ENCODE data around the gene MYL6B.
"Not testable (repeated sequence)": the region's sequence is repeated elsewhere in the genome, so short reads cannot be mapped to it uniquely, and the experiment has no call there.

The MYL6B gene

DNA sequence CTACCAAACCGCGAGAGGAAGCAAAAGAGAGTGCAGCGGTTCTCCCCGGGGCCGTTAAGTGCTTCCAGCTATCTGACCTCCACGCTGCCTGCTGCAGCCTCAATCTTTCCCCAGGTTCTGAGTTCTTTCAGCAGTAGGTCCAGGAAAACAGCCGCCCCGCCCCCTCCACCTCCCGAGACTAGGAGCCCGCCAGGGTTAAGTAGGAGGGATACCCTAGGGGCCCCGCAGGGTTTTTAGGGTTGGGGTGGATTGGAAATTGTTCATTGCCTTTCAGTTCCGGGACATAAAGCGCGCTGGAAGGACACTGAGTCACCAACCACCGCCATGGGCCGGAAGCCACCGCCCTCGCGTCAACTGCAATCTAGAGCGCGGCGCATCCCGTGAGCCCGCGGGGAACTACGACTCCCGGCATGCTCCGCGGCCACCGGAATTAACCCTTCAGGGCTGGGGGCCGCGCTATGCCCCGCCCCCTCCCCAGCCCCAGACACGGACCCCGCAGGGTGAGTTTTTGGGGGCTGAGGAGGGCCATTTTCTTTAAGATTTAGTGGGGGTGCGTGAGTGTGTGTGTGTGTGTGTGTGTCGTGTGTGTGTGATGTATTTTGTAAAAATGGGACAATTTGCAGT lies at the start of gene MYL6B:
Gene MYL6B, plus strand, starts transcription at position 456 of the 624 bp plus-strand sequence. CDS start 1,332 bp downstream, outside the sequence.
- peak; percentile 80 for DNase-seq (ENCODE audit: insufficient read length, low spot score)
- FAIRE-seq, result peak; percentile 88

- no peak for DNase-seq (ENCODE audit: insufficient read length, low spot score)
- no peak for FAIRE-seq
These were observed 49.7 kb upstream of the MYL6B start for GRCh38 chr12:56102683-56103065.

- DNase-seq (ENCODE audit: insufficient read length, low spot score) (no peak), FAIRE-seq (no peak)
These were observed 49.2 kb upstream of the MYL6B start for GRCh38 chr12:56103066-56103711.

DNA sequence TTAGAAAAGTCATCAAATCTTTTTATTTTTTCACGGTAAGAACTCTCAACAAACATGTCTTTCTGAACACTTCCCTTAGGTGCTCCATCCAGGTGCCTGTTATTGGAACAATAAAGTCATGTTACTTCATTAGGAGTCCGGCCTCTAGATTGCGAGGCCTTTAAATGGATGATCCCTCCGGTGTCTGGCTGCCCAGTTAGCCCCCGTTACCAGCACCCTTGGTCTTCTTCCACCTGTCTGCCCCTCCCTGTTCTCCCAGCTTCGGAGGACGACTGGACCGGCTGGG lies 48.6 kb upstream of the MYL6B start:
- DNase-seq (ENCODE audit: insufficient read length, low spot score) (no peak), FAIRE-seq (no peak)

GRCh38 chr12:56104109-56104814 lies 48.1 kb upstream of the MYL6B start, which contains the start of gene PA2G4:
TSS of gene PA2G4 (plus strand) at chr12:56104559. CDS start at chr12:56104738, 179 bp downstream.
- FAIRE-seq (peak; percentile 93), DNase-seq (ENCODE audit: insufficient read length, low spot score) (peak; percentile 93)

DNA sequence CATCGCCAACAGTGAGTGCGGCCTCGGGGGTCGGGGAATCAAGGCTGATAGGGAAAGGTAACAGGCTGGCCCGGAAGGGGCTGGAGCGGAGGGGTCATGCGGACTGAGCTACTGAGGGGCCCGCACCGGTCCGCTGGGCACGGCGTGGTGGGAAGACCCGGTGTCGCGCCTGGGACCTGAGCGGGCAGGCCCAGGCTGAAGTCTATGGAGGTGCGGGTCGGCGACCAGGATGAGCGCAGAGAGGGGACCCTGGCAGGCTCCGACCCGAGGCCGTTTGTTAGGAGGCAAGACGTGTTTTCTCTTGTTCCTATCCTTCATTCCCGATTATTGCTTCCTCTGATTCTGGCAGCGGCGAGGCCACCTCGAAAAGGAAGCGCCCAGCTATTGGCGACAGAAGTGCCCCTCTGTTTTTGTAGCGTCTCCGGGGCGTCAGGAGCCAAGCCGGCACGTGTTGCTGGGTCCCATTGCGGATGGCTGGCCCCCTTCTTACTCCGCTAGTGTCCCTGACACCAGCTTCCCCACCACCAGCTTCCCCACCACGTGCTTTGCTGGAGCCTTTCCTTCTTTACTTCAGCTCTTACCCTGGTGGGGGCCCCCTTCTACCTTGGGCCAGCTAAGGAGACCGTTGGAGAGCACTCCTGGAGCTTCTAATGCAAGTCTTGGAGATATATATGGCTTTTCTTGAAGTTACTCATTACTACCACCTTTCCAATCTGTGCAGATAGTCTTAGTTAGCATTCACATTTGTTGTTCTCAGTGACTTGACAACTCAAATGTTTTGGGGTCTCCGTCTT lies 47.4 kb upstream of the MYL6B start:
- FAIRE-seq (no peak), DNase-seq (ENCODE audit: insufficient read length, low spot score) (no peak)

DNA sequence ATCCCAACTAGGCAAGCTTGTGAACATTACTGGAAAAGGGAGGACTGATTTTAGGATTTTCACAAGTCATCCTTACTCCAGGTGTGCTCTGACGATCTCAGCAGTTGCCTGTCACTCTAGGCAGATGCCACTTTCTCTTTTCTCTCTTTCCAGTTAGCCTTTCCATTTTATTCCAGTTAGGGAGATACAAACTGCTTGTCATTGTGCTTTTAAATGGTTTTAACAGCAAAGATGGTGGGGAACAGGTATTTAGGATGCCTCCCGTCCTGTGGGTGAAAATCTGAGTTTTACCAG lies 46.8 kb upstream of the MYL6B start:
- DNase-seq (ENCODE audit: insufficient read length, low spot score) (no peak), FAIRE-seq (no peak)

DNA sequence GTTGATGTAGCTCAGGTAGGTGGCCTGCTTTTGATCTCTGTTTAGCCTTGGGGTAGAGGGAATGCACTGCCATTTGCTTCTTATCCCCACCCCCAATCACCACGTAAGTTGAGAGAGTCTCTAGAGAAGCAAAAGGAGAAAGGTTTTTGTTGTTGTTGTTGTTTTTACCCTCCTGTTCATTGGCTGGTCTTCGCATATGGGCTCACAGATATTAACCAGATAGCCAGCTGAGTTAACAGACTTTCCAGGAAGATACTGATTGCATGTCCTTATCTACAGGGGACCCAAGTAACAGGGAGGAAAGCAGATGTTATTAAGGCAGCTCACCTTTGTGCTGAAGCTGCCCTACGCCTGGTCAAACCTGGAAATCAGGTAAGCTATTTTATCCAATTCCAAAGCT lies 45.1 kb upstream of the MYL6B start:
- FAIRE-seq (no peak), DNase-seq (ENCODE audit: insufficient read length, low spot score) (no peak)

GRCh38 chr12:56110571-56110970 lies 41.8 kb upstream of the MYL6B start:
- FAIRE-seq (no peak), DNase-seq (ENCODE audit: insufficient read length, low spot score) (no peak)

GRCh38 chr12:56114084-56114483 lies 38.3 kb upstream of the MYL6B start:
- no peak for FAIRE-seq
- no peak for DNase-seq (ENCODE audit: insufficient read length, low spot score)

DNA sequence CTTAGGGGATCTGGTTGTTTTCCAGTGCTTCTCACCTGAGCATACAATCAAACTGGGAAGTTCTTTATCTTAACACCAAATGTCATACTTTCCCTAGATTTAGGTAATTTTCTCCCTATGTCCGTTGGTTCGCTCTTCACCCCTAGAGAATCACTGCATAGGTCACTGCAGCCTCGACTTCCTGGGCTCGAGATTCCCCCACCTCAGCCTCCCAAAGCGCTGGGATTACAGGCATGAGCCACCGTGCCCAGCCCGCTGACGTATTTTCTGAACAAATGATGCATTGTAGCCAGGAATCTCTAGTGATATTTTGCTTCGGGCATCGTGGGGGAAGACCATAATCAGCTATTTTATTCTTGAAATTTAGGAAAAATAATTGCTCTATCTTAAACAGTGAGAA lies 37.1 kb upstream of the MYL6B start:
- no peak for DNase-seq (ENCODE audit: insufficient read length, low spot score)

GRCh38 chr12:56116267-56117081 lies 35.9 kb upstream of the MYL6B start, which contains the start of gene RPL41:
TSS of gene RPL41 (plus strand) at chr12:56116633.
- FAIRE-seq, result peak; percentile 98
- peak; percentile 25 for DNase-seq (ENCODE audit: insufficient read length, low spot score)

More for the DNA sequence above, 37.1 kb upstream of the MYL6B start:
- no peak for FAIRE-seq

DNA sequence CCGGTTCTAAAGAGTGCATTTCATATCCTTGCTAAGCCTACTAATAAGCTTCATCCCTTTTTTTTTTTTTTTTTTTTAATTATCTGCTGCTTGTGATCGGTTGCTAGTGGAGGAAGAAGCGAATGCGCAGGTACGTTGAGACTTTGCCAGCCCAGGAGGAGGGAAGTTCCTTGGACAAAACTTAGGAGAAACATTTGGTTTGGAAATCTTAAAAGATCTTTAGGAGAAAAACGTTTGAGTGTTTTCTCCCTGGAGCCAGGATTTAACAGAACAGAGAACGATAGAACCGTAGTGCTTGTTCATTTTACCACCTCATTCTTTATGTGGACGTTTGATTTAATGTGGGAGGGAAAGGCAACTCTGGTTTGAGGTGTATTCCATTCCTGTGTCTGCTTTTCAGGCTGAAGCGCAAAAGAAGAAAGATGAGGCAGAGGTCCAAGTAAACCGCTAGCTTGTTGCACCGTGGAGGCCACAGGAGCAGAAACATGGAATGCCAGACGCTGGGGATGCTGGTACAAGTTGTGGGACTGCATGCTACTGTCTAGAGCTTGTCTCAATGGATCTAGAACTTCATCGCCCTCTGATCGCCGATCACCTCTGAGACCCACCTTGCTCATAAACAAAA lies 35.2 kb upstream of the MYL6B start:
- not testable (repeated sequence) for FAIRE-seq; DNase-seq (ENCODE audit: insufficient read length, low spot score)

DNA sequence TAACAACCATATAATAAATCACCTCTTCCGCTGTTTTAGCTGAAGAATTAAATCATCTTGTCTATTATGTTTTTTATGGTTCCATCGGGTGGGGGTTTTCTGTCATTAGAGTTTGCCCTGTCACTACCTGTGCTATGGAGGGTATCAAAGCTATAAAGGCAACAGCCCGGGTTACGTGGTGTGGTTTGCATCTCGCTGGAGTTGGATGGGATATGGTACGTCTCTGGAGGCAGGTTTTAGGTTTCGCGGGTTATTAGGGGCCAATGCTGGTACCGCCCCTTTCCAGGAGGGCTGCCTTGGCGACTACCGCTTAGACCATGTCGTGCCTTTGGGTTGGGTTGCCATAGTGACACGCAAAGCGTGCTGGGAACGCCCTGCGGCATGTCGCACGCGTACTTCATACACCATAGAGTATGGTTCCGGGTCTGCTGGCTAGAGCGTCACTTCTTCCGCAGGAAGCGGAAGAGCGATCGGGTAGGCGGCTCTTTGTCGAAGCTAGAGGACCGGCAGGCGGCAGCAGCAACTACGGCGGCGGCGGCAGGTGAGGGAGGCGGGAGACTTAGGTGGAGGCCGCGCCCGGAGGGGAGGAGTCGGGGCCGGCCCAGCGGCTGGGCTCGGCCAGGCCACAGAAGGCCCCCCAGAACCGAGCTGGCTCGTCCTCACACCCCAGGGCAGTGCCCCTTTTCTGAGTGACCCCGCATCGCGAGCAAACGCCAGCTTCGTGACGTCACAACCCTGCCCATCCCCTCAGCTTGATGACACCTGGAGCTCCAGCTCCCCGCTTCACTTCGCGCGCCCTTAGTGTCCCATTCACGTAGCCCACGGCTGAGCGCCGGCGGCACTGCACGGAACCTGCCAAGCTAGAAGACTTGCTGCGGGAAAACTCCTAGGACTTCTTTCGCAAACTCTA lies 34.4 kb upstream of the MYL6B start, which contains the start of gene ZC3H10:
Gene ZC3H10, plus strand, starts transcription at position 489 of the 910 bp plus-strand sequence. CDS start 2,297 bp downstream, outside the sequence.
- FAIRE-seq, result peak; percentile 100
- DNase-seq (ENCODE audit: insufficient read length, low spot score), result peak; percentile 70

DNA sequence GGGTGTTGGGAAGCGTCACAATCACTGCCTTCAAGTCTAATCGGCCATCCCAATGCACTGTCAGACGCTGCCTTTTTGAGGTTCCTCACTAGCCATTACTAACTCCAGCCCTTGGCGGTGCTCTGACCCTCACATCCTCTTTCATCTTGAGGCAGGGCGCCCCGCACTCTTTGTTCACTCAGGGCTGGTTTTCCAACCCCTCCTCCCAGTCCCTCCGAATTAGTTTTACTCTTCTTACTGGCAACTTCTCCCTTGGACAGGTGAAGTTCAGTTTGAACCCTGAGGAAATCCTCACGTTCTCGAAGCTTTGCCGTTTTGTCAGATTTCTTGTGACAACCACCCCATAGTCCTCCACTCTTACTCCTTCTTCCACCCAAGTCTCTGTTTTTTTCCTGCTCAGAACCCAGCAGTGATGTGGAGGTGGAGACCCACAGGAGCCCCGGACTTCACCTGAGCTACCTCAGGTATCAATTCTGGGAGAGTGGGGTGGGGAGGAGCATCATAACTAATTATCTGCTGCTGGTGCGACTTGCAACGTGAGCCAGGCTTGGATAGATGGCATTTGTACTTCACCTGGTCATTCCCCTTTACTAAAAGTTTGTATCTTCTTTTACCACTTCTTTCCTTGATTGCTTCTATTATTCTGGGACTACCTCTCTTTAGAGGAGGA lies 33.6 kb upstream of the MYL6B start:
- DNase-seq (ENCODE audit: insufficient read length, low spot score) (no peak), FAIRE-seq (peak; percentile 57)

GRCh38 chr12:56119361-56119796 lies 33.0 kb upstream of the MYL6B start:
- DNase-seq (ENCODE audit: insufficient read length, low spot score) (peak; percentile 44), FAIRE-seq (peak; percentile 80)

- no peak for FAIRE-seq
- DNase-seq (ENCODE audit: insufficient read length, low spot score), result no peak
These were observed 32.1 kb upstream of the MYL6B start for GRCh38 chr12:56120158-56120846.

Measured in GM19239 (cell line).